HG03135 (cell line): ENCODE results near the gene GLYAT.

Source experiments
- ATAC-seq: cut with Tn5 transposase; IDR thresholded peaks from one replicate; pipeline ENCODE4 v1.9.1; 2021; ENCODE audit warnings: mild to moderate bottlenecking, moderate library complexity; ENCODE audit not compliant: unreplicated experiment

Gene GLYAT

GRCh38 chr11:58731819-58732218 lies at the start of gene GLYAT:
Gene GLYAT, minus strand, starts transcription at chr11:58731943. Its CDS starts 7,447 bp downstream, at chr11:58724496.
- ATAC-seq = no peak

GRCh38 chr11:58781345-58781744 lies 49.6 kb upstream of the GLYAT start:
- no peak for ATAC-seq

- no peak for ATAC-seq
Measured at GRCh38 chr11:58780578-58780977, 48.8 kb upstream of the GLYAT start.

GRCh38 chr11:58776891-58777710 lies 45.4 kb upstream of the GLYAT start:
- no peak for ATAC-seq

GRCh38 chr11:58775066-58775708 lies 43.4 kb upstream of the GLYAT start:
- ATAC-seq = no peak

- ATAC-seq = no peak
Measured at GRCh38 chr11:58774164-58774593, 42.4 kb upstream of the GLYAT start.

GRCh38 chr11:58773337-58773736 lies 41.6 kb upstream of the GLYAT start:
- ATAC-seq = no peak

GRCh38 chr11:58772329-58773285 lies 40.9 kb upstream of the GLYAT start:
- no peak for ATAC-seq

- no peak for ATAC-seq
Measured at GRCh38 chr11:58771458-58771855, 39.7 kb upstream of the GLYAT start.

- ATAC-seq = no peak
Measured at GRCh38 chr11:58770627-58771457, 39.1 kb upstream of the GLYAT start.

- ATAC-seq = no peak
Measured at GRCh38 chr11:58770166-58770565, 38.4 kb upstream of the GLYAT start.

GRCh38 chr11:58769308-58769707 lies 37.6 kb upstream of the GLYAT start:
- ATAC-seq = no peak

- no peak for ATAC-seq
Measured at GRCh38 chr11:58768137-58768536, 36.4 kb upstream of the GLYAT start.

GRCh38 chr11:58765078-58765477 lies 33.3 kb upstream of the GLYAT start:
- no peak for ATAC-seq

- ATAC-seq = no peak
Measured at GRCh38 chr11:58763120-58763490, 31.4 kb upstream of the GLYAT start.

GRCh38 chr11:58762284-58763119 lies 30.8 kb upstream of the GLYAT start:
- ATAC-seq = no peak

- no peak for ATAC-seq
Measured at GRCh38 chr11:58757439-58757838, 25.7 kb upstream of the GLYAT start.

- ATAC-seq = no peak
Measured at GRCh38 chr11:58745705-58746364, 14.1 kb upstream of the GLYAT start.
